GM21825 (cell line): Measurements from ENCODE around the gene MYRF.

Experiments
- ATAC-seq: cut with Tn5 transposase; IDR thresholded peaks from one replicate; pipeline ENCODE4 v1.9.1; 2021; ENCODE audit warnings: mild to moderate bottlenecking, moderate library complexity; ENCODE audit not compliant: unreplicated experiment

Gene MYRF

GRCh38 chr11:61792310-61793082, 40.1 kb downstream of the MYRF start, which contains the start of the genes FEN1 and TMEM258:
FEN1 (plus strand) TSS chr11:61792911; CDS start chr11:61795362, 2,451 bp downstream.
TMEM258 (minus strand) TSS chr11:61792599; CDS start chr11:61792558, 41 bp downstream.
- peak; percentile 77 for ATAC-seq

- ATAC-seq, result no peak
Observed at GRCh38 chr11:61793083-61793828, 40.8 kb downstream of the MYRF start.

GRCh38 chr11:61793829-61794204, 41.4 kb downstream of the MYRF start:
- no peak for ATAC-seq

- ATAC-seq, result no peak
Observed at GRCh38 chr11:61794579-61794978, 42.1 kb downstream of the MYRF start.

GRCh38 chr11:61795459-61795858, 43.0 kb downstream of the MYRF start:
- ATAC-seq, result no peak

GRCh38 chr11:61795876-61796526, 43.6 kb downstream of the MYRF start:
- ATAC-seq, result no peak

GRCh38 chr11:61797263-61797944, 45.0 kb downstream of the MYRF start:
- ATAC-seq, result no peak

- no peak for ATAC-seq
Observed at GRCh38 chr11:61799665-61800284, 47.3 kb downstream of the MYRF start.

GRCh38 chr11:61800331-61801281, 48.2 kb downstream of the MYRF start:
- ATAC-seq, result no peak

- no peak for ATAC-seq
Observed at GRCh38 chr11:61802605-61803004, 50.2 kb downstream of the MYRF start.

GRCh38 chr11:61803889-61804647, 51.6 kb downstream of the MYRF start:
- no peak for ATAC-seq

- no peak for ATAC-seq
Observed at GRCh38 chr11:61805146-61805545, 52.7 kb downstream of the MYRF start.

- no peak for ATAC-seq
Observed at GRCh38 chr11:61806785-61807184, 54.3 kb downstream of the MYRF start.

- ATAC-seq, result no peak
Observed at GRCh38 chr11:61810671-61811175, 58.3 kb downstream of the MYRF start.

GRCh38 chr11:61811831-61812230, 59.4 kb downstream of the MYRF start:
- no peak for ATAC-seq

GRCh38 chr11:61812736-61813411, 60.4 kb downstream of the MYRF start:
- ATAC-seq, result no peak

- no peak for ATAC-seq
Observed at GRCh38 chr11:61814247-61814957, 62.0 kb downstream of the MYRF start.
